Measurements from ENCODE around the gene GBP1. TPM values are rescaled to one million over a fixed set of nuclear protein-coding genes. Genes with fewer than 3 reads are reported as not detected.

GBP1 gene
- total RNA-seq, 1 experiment from 2014 or later, result 0.15 TPM

GRCh38 chr1:89044970-89045721 lies 19.9 kb downstream of the GBP1 start:
- no peak for TF ChIP-seq CTCF (IDR thresholded peaks at IDR 0.05 in 2 of 3, conservative IDR thresholded peaks at IDR 0.05 in 1 of 3; ENCODE audit: borderline replicate concordance in 1 of 3, insufficient read depth in 1 of 3, low read depth in 2 of 3, low read length in 2 of 3)
- TF ChIP-seq REST (IDR thresholded peaks at IDR 0.05; ENCODE audit: low read depth), result no peak
- TF ChIP-seq SP1 (IDR thresholded peaks at IDR 0.05; ENCODE audit: low read depth), result no peak
- no peak for TF ChIP-seq CBX3 (IDR thresholded peaks at IDR 0.05; ENCODE audit: low read depth)
- TF ChIP-seq SRF (IDR thresholded peaks at IDR 0.05; ENCODE audit: low read depth), result no peak
- no peak for TF ChIP-seq CEBPB (IDR thresholded peaks at IDR 0.05; ENCODE audit: low read depth)
- no peak for TF ChIP-seq ZBTB33 (IDR thresholded peaks at IDR 0.05; ENCODE audit: extremely low read depth, insufficient replicate concordance, low read length)
- TF ChIP-seq JUND (IDR thresholded peaks at IDR 0.05), result no peak
- no peak for TF ChIP-seq POLR2AphosphoS5 (IDR thresholded peaks at IDR 0.05; ENCODE audit: low read depth, low read length)
- no peak for TF ChIP-seq ATF3 (IDR thresholded peaks at IDR 0.05)
- Histone ChIP-seq H3K27ac (ENCODE audit: low read depth, low read length) (no peak overlapping the region), H2AFZ (ENCODE audit: low read depth, low read length, poor library complexity, severe bottlenecking) (no peak overlapping the region), H4K20me1 (ENCODE audit: insufficient read depth) (no peaks in the 10 kb centered on the region), H3K9me3 (ENCODE audit: control insufficient read depth in 1 of 2, insufficient read depth in 1 of 2, low read depth in 1 of 2, low read length in 2 of 2) (no peaks in the 10 kb centered on the region), H3K9ac (ENCODE audit: low read length) (no peak overlapping the region), H3K4me2 (ENCODE audit: low read length) (no peak overlapping the region), H3K4me1 (ENCODE audit: control insufficient read depth in 1 of 2, insufficient read depth in 2 of 2, low read length in 2 of 2) (no peaks in the 10 kb centered on the region), H3K79me2 (ENCODE audit: insufficient read depth, low read length) (no peaks in the 10 kb centered on the region), H3K27me3 (ENCODE audit: insufficient read depth, low read length) (no peaks in the 10 kb centered on the region), H3K4me3 (replicated peaks in 1 of 2; ENCODE audit: low read depth in 1 of 2, low read length in 2 of 2) (no peak overlapping the region), H3K9me2 (ENCODE audit: insufficient read depth) (no peaks in the 10 kb centered on the region), H3K36me3 (ENCODE audit: control insufficient read depth in 1 of 2, insufficient read depth in 2 of 2, low read length in 2 of 2) (no peaks in the 10 kb centered on the region)
- BruUV-seq (replicated peaks), result no TSS peak
- no peak for ATAC-seq
- RAD21 ChIA-PET (ENCODE audit: low non-redundant PET in 1 of 2, low total read pairs in 2 of 2, uncharacterized antibody in 2 of 2, unreplicated experiment in 2 of 2), result no interaction called here
- CTCF ChIA-PET, result no interaction called here
- DNase-seq (ENCODE audit: low read depth, low spot score), result no peak
- POLR2A ChIA-PET, result no interaction called here
- intact Hi-C loops (cut with micrococcal nuclease), result no loop called here

Data from HCT116 (cell line).